ENCODE data around the gene SPDYE6.
A peak's percentile ranks its signal among the peaks of the same experiment; 100 is the strongest.
"Not testable (repeated sequence)": the region's sequence is repeated elsewhere in the genome, so short reads cannot be mapped to it uniquely, and the experiment has no call there.

The SPDYE6 gene

GRCh38 chr7:102365390-102365789 lies 9.1 kb upstream of the SPDYE6 start:
- not testable (repeated sequence) for DNase-seq (ENCODE audit: low read depth); H3K4me3 ChIP-seq (ENCODE audit: low read depth, low read length)

- DNase-seq (ENCODE audit: low read depth), result not testable (repeated sequence)
- peak overlapping the region; percentile 61 for H3K4me3 ChIP-seq (ENCODE audit: low read depth, low read length)
Observed at GRCh38 chr7:102364394-102364886, 8.2 kb upstream of the SPDYE6 start.

- peak; percentile 95 for DNase-seq (ENCODE audit: low read depth)
- peak overlapping the region; percentile 61 for H3K4me3 ChIP-seq (ENCODE audit: low read depth, low read length)
Observed at GRCh38 chr7:102363549-102364393, 7.5 kb upstream of the SPDYE6 start.

- not testable (repeated sequence) for DNase-seq (ENCODE audit: low read depth); H3K4me3 ChIP-seq (ENCODE audit: low read depth, low read length)
Observed at GRCh38 chr7:102346983-102347382, 9.3 kb downstream of the SPDYE6 start.

GRCh38 chr7:102340599-102341368 lies 15.5 kb downstream of the SPDYE6 start:
- H3K4me3 ChIP-seq (ENCODE audit: low read depth, low read length); DNase-seq (ENCODE audit: low read depth): not testable (repeated sequence)

GRCh38 chr7:102337420-102337819 lies 18.8 kb downstream of the SPDYE6 start:
- H3K4me3 ChIP-seq (ENCODE audit: low read depth, low read length); DNase-seq (ENCODE audit: low read depth): not testable (repeated sequence)

- not testable (repeated sequence) for DNase-seq (ENCODE audit: low read depth); H3K4me3 ChIP-seq (ENCODE audit: low read depth, low read length)
Observed at GRCh38 chr7:102337002-102337401, 19.2 kb downstream of the SPDYE6 start.

GRCh38 chr7:102335574-102335973 lies 20.7 kb downstream of the SPDYE6 start:
- DNase-seq (ENCODE audit: low read depth); H3K4me3 ChIP-seq (ENCODE audit: low read depth, low read length): not testable (repeated sequence)

- H3K4me3 ChIP-seq (ENCODE audit: low read depth, low read length); DNase-seq (ENCODE audit: low read depth): not testable (repeated sequence)
Observed at GRCh38 chr7:102330666-102331460, 25.4 kb downstream of the SPDYE6 start.

GRCh38 chr7:102329366-102329765 lies 26.9 kb downstream of the SPDYE6 start:
- not testable (repeated sequence) for H3K4me3 ChIP-seq (ENCODE audit: low read depth, low read length); DNase-seq (ENCODE audit: low read depth)

- not testable (repeated sequence) for H3K4me3 ChIP-seq (ENCODE audit: low read depth, low read length); DNase-seq (ENCODE audit: low read depth)
Observed at GRCh38 chr7:102328863-102329262, 27.4 kb downstream of the SPDYE6 start.

- not testable (repeated sequence) for H3K4me3 ChIP-seq (ENCODE audit: low read depth, low read length); DNase-seq (ENCODE audit: low read depth)
Observed at GRCh38 chr7:102327183-102327582, 29.1 kb downstream of the SPDYE6 start.

GRCh38 chr7:102326157-102326889 lies 29.9 kb downstream of the SPDYE6 start:
- DNase-seq (ENCODE audit: low read depth), result no peak
- no peak overlapping the region for H3K4me3 ChIP-seq (ENCODE audit: low read depth, low read length)

- DNase-seq (ENCODE audit: low read depth); H3K4me3 ChIP-seq (ENCODE audit: low read depth, low read length): not testable (repeated sequence)
Observed at GRCh38 chr7:102325106-102325505, 31.1 kb downstream of the SPDYE6 start.

GRCh38 chr7:102323914-102324195 lies 32.4 kb downstream of the SPDYE6 start:
- DNase-seq (ENCODE audit: low read depth), result no peak
- no peak overlapping the region for H3K4me3 ChIP-seq (ENCODE audit: low read depth, low read length)

GRCh38 chr7:102322202-102322715 lies 34.0 kb downstream of the SPDYE6 start:
- DNase-seq (ENCODE audit: low read depth), result no peak
- no peak overlapping the region for H3K4me3 ChIP-seq (ENCODE audit: low read depth, low read length)

GRCh38 chr7:102321351-102322201 lies 34.7 kb downstream of the SPDYE6 start:
- no peak for DNase-seq (ENCODE audit: low read depth)
- H3K4me3 ChIP-seq (ENCODE audit: low read depth, low read length), result no peak overlapping the region
